ENCODE measurements around the gene LRMDA.

- no peak for TF ChIP-seq CTCF (IDR thresholded peaks at IDR 0.05; ENCODE audit: low read depth, low read length)
- no peak for TF ChIP-seq EZH2phosphoT487 (IDR thresholded peaks at IDR 0.05; ENCODE audit: low read depth)
These were observed 853.6 kb downstream of the LRMDA start for GRCh38 chr10:76285012-76285411.

All from OCI-LY3 (cell line).